Iris pigment epithelial cell (primary cell): ENCODE measurements around the gene MAT1A.
"Not testable (repeated sequence)": the region's sequence is repeated elsewhere in the genome, so short reads cannot be mapped to it uniquely, and the experiment has no call there.

Experiments
- DNase-seq: peaks from one replicate; pipeline ENCODE4 v3.0.0-alpha.2; 2011; ENCODE audit warnings: low read depth

MAT1A gene

DNA sequence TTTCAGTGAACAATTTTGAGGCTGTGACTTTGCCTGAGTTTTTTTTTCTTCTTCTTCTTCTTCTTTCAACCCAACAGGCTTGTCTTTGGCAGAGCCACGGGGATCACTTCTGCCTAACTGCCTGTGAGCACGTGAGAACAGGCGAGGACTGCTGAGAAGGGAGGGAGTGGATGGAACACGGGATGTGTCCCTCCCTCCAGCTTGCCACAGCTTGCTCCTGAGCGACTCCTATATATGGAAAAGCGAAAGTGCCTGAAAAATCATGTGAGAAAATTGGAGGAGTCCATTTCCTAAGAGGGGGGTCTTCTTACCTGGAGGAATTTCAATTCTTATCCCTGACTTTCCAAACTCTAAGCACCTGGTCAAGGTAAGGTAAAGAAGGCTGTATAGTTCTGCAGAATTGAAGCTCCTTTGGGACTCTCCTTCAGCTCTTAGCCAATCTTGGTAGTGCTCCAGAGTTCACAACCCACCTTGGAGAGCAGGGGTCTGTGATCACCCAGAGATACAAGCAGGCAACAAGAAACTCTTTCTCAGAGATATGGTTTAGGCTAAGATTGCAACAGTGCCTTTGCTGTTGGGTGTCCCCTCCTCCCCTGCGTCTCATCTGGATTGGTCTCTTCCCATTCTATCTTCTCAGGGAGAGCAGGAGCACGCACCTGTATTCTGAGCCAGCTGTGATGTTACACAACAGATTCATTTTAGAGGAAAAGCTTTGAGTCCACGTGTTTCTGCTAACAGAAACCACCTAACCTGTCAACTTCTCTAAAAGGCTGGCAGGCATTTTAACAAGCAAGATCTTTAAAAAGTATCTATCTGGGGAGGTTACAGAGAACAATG, at the start of gene MAT1A:
MAT1A (minus strand) TSS at position 208 of the 837 bp plus-strand sequence. CDS start 235 bp downstream, outside the sequence.
- no peak for DNase-seq

DNA sequence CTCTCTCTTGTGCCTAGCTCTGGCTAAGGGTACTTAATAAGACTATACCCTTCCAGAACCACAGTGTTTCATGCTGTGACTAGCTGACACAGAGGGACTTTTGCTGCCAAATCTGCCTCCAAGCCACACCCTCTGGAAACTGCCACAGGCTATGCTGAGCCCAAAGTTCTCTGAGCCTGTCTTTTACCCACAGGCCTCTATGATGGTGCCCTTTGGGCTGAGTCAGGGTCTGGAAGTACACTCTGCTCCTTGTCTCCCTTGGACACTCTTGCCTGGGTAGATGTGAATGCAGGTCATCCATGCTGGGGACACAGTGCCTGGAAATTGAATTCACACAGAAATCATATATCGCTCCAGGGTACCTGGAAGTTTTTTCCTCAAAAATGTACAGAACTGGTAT, 44.5 kb upstream of the MAT1A start:
- DNase-seq: no peak

DNA sequence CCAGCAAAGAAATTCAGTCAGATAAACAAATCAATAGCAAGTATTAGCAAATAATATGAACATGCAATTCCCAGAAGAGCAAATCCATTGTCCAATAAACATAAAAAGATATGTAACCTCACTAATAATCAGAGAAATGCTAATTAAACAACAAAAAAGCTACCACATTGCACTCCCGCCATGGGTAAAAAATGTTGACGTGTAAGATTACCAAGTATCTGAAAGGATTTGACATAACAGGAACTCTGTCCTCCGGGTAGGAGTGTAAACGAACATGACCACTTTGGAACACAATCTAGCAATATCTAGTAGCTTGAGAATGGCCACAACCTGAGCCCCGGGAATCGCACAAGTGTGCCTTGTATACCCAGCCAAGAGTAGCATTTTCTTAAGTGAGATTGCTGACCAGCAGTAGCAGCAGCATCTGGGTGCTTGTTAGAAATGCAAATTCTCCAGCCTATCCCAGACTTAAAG, 35.5 kb upstream of the MAT1A start:
- no peak for DNase-seq

DNA sequence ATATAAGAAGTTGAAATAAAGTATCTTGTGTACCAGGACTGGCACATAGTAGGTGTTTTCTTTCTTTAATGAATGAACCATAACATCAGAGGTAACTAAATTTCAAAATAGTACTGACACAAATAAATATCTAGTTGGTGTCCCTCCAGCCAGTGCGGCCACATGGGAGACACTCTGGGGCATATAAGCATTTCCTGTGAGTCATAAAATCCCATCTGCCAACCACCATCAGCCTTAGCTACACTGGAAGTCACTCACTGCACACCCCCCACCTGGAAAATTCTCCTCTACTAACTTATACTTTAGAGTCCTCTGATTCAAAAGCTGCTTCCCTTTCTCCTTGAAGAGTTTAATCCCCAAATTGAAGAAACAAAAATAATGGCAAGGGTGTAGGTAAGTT, 34.6 kb upstream of the MAT1A start:
- DNase-seq: peak; percentile 26

DNA sequence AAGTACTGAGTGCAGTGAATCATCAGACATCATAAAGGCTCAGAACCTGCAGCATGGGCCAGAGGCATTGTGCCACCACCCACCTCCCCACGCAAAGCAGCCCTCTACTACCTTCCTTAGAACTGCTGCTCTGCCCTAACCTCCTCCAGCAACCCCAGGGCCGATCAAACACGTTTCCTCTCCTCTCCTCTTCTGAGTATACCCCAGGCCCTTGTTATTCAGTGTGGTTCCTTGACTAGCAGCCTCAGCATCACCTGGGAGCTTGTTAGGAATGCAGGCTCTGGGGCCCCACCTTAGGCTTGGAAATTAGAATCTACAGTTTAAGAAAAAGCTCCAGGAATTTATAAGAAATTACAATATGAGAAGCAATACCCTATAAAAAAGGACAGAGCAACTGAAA, 33.9 kb upstream of the MAT1A start:
- DNase-seq: no peak

DNA sequence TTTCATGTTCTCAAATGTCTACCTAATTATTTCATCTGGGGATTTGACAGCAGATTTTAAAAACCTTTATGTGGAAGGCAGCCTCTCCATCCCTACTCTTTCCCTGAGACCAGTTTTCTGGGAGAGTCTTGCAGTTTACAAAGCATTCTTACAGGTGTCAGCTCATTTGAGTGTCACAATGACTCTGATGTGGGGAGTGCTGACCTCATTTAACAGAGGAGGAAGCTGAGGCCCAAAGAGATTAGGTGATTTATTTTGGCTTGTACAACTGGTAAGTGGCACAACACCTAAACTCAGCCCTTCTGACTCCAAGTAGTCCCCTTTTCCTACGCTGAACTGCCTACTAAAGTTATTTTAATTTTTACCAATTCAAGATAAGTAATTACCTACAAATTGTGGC, 33.3 kb upstream of the MAT1A start:
- DNase-seq: no peak

DNA sequence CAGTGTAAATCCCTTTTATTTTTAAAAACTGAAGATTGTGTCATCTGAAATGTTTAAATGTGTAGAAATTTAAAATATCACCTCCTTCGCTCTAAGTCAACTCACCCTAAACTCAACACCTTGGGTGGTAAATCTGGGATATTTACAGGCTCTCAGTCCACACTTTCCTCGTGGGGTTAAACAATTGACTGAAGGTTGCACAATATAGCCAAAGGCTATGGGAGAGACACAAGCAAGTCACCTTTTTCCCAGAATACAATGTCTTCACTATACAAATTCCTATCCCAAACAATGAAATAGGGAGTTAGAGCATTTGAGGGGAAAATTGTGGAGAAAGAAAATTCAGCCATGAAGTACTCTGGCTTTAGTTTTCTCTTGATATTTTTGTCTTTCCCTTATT, 32.7 kb upstream of the MAT1A start:
- no peak for DNase-seq

DNA sequence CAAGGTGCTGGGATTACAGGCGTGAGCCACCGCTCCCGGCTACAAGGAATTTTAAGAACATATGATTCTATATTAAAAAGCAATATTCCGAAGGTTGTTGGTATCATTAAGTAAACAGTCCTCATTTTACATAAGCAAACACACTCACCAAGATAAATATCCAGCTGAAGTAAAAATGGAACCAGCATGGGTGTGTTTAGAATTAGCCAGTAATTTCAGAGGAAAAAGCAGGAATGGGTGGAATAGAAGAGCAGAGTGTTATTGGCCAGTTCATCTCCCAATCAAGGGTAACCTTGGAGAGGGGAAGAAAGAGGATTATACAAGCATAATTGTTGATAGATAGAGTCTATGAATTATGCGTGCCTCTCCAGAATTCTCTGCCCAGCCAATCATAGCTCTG, 31.7 kb upstream of the MAT1A start:
- no peak for DNase-seq

DNA sequence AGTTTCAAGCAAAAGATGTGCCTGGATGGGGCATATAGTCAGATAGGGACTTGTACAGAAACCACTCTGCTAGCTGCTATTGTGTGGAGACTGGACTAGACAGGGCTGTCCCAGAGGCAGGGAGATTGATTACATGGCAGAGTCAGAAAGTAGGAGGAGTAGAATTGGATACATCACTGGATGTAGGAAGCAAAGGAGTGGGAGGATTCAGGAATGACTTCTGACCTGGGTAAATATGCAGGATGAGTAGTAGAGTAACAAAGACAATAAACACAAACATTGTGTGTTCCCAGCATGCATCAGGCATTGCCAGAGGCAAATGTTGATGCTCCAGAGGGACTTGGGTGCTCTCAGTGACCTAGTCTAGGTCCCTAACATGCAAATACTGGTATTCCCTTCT, 30.9 kb upstream of the MAT1A start:
- DNase-seq: no peak

DNA sequence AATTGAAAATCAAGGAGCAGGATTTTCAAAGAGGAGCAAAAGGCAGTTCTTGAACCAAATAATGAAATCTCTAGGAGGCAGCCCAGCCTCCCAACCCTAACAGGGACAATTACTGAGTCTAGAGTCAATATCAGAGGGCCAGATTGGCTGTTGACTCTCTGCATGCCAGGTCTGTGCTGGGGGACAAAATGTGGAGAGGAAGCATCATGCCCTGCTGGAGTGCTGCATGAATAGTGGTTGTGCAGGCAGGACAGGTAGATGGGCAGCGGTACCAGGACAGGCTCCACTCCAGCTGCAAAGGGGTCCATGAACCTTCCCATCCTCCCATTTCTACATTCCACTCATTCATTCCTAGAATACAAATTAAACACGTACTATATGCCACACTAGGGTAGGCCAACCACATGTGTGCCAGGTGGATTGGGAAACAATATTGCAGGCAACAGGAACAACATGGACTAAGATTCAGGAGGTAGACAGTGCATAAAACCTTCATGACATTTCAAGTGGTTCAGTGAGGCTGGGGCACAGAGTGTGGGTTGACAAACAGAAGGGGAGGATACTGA, 30.4 kb upstream of the MAT1A start:
- no peak for DNase-seq

DNA sequence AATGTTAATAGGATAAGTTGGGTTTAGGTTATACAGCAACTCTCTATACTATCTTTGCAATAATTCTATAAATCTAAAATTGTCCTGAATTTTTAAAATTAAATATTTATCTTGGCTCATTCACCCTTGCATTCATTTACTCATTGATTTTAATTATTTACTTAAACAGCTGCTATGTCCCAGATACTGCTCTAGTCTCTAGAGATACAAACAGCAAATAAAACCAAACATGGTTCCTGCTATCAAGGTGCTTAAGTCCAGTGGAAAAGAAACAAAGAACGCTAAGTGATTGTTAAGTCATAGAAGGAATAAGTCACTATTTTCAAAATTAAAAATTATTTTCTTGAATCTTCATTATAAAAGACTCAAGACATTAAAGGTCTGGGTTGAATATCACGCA, 29.9 kb upstream of the MAT1A start:
- no peak for DNase-seq

DNA sequence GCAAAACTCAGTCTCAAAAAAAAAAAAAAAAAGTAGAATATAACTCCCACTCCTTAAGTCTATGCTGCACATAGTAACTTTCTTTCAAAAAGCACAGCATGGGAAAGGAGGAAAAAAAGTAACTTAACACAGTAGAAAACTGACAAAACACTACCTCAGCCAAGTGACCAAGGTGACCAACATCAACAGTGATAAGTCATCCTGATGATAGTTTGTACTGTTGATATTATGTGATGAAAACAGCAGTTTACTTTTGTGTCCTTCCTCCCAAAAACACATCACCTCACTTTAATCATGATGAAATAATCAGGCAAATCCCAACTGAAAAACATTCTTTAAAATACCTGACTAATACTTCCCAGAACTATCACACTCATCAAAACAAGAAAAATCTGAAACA, 29.3 kb upstream of the MAT1A start:
- no peak for DNase-seq

DNA sequence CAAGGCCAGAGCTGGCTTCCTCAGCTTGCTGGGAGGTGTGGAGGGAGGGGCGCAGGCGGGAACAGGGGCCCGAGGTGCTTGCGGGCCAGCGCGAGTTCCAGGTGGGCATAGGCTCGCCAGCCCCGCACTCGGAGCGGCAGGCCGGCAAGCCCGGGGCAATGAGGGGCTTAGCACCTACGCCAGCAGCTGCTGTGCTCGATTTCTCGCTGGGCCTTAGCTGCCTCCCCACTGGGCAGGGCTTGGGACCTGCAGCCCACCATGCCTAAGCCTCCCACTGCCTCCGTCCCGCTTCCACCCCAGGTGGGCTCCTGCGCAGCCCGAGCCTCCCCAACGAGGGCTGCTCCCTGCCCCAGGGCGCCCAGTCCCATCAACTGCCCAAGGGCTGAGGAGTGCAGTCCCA, 25.9 kb upstream of the MAT1A start:
- DNase-seq: no peak

DNA sequence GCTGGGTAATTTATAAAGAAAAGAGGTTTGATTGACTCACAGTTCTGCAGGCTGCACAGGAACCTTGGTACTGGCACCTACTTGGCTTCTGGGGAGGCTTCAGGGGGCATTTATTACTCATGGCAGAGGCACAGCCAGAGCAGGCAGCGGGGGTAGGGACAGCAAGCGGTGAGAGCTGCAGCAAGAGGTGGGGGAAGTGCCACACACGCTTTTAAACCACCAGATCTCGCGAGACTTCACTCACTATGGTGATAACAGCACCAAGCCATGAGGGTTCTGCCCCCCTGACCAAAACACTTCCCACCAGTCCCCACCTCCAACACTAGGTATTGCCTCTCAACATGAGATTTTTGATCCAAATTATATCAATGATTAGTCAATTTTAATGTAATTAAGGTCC, 24.1 kb upstream of the MAT1A start:
- DNase-seq: no peak

DNA sequence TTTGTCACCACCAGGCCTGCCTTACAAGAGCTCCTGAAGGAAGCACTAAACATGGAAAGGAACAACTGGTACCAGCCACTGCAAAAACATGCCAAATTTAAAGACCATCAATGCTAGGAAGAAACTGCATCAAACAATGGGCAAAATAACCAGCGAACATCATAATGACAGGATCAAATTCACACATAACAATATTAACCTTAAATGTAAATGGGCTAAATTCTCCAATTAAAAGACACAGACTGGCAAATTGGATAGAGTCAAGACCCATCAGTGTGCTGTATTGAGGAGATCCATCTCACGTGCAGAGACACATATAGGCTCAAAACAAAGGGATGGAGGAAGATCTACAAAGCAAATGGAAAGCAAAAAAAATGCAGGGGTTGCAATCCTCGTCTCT, 16.5 kb upstream of the MAT1A start:
- DNase-seq: not testable (repeated sequence)

DNA sequence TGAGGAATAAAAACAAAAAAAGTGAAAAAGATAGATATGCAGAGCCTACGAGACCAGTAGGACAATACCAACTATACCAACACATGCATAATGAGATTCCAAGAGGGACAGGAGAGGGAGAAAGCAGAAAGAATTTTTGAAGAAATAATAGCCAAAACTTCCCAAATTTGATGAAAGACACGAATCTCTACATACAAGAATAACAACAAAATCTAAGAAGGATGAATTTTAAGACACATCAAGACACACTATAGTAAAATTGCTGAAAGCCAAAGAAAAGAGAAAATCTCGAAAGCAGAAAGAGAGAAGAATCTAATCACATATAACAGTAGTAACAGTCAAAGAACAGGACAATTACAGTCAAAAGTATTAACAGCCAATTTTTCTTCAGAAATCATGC, 7.5 kb upstream of the MAT1A start:
- DNase-seq: no peak

DNA sequence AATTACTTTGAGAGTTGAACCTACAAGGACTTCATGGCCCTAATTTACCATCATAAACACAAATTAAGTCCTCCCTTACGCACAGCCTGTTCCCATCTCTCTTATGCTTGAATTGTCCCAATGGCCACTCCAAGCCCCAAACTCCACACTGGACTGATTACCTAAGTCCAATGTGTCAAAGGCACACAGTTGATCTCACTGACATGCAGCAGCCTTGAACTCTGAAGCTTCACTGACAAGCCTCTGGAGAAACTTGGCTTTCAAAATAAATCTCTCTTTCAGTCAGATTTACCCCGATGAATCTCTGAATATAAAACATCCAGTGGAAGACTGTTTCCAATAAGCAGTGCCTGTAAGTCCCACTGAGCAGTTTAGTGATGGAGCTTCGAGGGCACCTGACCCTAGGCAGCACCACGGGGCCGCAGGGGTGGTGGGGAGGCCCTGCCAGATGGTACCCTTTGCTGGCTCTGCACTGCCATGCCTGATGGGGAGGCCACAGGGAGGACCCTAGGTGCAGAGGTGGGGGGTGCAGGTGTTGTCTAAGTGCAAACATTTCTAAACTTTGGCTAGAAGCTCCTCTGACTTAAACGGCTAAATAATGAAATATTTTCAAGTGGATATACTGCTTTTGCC, 3.3 kb upstream of the MAT1A start:
- no peak for DNase-seq

DNA sequence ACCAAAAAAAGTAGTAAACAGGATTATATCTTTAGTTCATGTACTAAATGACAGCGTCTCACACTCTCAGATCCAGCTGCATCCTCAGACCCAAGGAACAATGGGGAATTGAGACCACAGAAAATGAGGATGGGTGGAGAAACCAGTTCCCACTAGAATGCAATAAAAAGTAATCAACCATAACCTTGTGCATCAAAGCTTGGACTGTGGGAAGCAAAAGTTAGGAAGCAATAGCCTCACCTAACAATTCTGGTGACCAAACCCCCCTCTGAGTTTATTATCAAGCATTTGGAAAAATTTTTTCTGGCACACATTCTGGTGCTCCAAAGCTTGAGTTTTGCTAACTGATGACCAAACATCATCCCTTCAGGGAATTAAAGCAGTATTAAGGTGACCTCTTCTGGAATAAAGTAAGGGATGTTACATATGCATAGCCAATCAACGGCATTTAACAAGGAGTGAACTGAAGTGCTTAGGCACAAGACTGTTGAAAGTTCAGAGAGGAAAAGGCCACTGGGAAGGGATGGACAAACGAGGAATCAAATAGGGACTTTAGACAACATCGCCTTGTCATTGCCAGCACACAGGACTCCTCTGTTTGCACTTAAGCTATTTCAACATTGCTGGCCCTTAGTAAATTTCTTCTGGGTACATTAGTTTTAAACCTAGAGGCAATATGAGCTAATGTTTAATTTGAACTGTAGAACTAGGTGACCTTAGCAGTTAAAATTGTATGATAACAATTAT, 1.2 kb upstream of the MAT1A start:
- DNase-seq: no peak

DNA sequence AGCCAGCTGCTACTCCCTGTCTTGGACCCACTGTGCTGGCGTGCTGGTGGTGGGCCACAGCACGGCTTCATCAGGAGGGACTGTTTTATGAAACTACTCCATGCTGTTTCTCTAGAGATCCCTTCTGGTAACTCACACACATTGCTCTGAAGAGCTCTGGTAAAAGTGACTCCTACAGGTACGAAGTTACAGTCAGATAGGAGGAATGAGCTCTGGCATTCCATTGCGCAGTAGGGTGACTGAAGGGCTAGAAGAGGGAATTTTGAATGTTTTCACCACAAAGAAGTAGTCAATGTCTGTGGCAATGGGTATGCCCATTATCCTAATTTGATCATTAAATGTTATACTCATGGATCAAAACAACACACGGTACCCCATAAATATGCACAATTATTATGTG, 609 bp downstream of the MAT1A start:
- DNase-seq: no peak

DNA sequence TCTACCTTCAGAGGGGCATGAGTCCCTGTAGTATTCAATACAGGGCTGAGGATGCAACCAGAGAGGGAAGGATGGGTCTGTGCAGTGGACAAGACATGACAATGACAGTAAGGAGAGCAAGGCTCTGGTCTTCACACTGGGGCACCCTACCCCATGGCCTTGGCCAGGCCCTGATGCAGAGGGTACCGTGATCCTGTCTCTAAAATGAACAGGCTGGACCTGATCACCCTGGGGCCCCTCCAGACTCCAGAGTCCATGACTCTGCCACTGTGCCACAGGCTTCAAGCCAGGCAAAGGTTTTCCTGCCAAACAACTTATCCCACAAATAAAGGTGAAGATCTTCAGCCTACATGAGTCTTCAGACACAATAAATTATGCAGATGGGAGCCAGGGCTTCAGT, 4.9 kb downstream of the MAT1A start:
- no peak for DNase-seq

DNA sequence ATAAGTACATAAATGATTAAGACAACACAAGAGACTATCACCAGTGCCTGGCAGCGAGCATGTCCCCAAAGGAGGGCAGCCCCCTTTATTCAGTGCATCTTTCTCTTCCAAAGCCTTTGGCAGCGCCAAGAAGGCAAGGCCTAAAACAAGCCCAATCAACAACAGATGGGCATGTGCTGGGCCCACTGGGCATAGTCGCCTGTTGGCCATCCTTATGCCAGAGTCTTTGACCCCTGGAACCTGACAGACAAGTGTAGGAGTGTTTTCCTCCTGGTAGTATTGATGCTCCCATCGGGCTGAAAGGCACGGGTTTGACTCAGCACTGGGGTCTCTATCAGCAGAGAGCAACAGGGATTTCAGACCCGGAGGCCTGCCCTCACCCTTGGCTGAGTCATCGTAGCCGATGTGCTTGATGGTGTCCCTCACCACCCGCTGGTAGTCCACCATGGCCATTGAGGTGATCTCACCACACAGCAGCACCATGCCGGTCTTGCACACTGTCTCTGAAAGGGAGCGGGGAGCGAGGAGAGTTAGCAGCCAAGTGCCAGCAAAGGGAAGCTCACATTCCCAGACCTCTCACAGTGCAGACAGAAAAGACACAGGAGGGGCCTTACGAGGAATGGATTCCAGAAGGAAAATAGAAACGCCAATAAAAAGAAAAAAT, 5.8 kb downstream of the MAT1A start:
- DNase-seq: no peak

DNA sequence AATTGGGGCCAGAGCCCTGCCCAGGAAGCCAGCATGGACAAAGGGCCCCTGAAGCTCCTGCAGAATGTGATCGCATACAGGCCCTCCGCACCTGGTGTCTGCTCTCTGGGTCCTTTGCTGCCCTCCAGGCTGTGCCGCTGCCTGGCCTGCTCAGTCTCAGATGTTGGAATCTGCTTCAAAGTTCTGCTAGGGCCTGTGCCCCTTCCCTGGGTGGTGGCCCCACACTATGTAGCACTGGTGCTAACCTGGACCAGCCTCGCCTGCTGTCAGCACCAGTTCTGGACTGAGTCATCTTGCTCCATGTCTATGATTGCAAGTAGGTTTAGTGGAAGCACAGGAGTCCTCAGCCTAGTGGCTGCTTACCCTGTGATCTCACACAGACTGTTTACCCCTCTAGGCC, 6.3 kb downstream of the MAT1A start:
- DNase-seq: no peak
